Measurements from ENCODE around the gene SPATA6L. TPM values are rescaled to one million over a fixed set of nuclear protein-coding genes. Genes with fewer than 3 reads are reported as not detected.

SPATA6L gene
- total and polyA plus RNA-seq, 2 of the 13 experiments (the other 11 are each of a cell fraction or from before 2014, with no cell fraction given): 1.1 to 1.9 TPM

DNA sequence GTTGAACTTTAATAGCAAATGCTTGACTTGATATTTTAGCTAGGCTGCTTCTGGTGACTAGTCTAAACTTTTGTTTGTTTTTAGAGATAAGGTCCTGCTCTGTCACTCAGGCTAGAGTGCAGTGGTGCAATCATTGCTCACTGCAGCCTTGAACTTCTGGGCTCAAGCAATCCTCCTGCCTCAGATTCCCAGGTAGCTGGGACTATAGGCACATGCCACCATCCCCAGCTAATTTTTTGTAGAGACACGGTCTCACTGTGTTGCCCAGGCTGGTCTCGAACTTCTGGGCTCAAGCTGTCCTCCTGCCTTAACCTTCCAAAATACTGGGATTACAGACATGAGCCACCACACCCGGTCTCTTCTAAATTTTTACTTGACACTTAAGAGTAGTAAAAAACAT, 33.8 kb upstream of the SPATA6L start (continued):
- TF ChIP-seq, protein P1, sequence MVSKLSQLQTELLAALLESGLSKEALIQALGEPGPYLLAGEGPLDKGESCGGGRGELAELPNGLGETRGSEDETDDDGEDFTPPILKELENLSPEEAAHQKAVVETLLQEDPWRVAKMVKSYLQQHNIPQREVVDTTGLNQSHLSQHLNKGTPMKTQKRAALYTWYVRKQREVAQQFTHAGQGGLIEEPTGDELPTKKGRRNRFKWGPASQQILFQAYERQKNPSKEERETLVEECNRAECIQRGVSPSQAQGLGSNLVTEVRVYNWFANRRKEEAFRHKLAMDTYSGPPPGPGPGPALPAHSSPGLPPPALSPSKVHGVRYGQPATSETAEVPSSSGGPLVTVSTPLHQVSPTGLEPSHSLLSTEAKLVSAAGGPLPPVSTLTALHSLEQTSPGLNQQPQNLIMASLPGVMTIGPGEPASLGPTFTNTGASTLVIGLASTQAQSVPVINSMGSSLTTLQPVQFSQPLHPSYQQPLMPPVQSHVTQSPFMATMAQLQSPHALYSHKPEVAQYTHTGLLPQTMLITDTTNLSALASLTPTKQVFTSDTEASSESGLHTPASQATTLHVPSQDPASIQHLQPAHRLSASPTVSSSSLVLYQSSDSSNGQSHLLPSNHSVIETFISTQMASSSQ (IDR thresholded peaks at IDR 0.05; ENCODE audit: low read depth): 0 out of 2 replicates have a peak, but pooled peaks have one; percentile 43
- TF ChIP-seq, protein P1 (CRISPR knock-in tag; IDR thresholded peaks at IDR 0.05; ENCODE audit: borderline replicate concordance): peak; percentile 48; the same call in 1 of the 2 replicates
- TF ChIP-seq, protein P2, sequence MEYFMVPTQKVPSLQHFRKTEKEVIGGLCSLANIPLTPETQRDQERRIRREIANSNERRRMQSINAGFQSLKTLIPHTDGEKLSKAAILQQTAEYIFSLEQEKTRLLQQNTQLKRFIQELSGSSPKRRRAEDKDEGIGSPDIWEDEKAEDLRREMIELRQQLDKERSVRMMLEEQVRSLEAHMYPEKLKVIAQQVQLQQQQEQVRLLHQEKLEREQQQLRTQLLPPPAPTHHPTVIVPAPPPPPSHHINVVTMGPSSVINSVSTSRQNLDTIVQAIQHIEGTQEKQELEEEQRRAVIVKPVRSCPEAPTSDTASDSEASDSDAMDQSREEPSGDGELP (IDR thresholded peaks at IDR 0.05; ENCODE audit: borderline replicate concordance, low read depth): no peak
- TF ChIP-seq, protein P3, sequence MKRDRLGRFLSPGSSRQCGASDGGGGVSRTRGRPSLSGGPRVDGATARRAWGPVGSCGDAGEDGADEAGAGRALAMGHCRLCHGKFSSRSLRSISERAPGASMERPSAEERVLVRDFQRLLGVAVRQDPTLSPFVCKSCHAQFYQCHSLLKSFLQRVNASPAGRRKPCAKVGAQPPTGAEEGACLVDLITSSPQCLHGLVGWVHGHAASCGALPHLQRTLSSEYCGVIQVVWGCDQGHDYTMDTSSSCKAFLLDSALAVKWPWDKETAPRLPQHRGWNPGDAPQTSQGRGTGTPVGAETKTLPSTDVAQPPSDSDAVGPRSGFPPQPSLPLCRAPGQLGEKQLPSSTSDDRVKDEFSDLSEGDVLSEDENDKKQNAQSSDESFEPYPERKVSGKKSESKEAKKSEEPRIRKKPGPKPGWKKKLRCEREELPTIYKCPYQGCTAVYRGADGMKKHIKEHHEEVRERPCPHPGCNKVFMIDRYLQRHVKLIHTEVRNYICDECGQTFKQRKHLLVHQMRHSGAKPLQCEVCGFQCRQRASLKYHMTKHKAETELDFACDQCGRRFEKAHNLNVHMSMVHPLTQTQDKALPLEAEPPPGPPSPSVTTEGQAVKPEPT (CRISPR knock-in tag; IDR thresholded peaks at IDR 0.05; ENCODE audit: low read depth): no peak
- TF ChIP-seq ZNF44 (CRISPR knock-in tag; IDR thresholded peaks at IDR 0.05) (no peak), MAFF (IDR thresholded peaks at IDR 0.05; ENCODE audit: low read depth, low read length) (0 out of 2 replicates have a peak, but pooled peaks have one; percentile 3), MEIS2 (CRISPR knock-in tag; IDR thresholded peaks at IDR 0.05) (peak; percentile 84), ZNF317 (CRISPR knock-in tag; IDR thresholded peaks at IDR 0.05) (no peak), ZSCAN29 (CRISPR knock-in tag; conservative IDR thresholded peaks at IDR 0.05) (no peak), POGZ (CRISPR knock-in tag; IDR thresholded peaks at IDR 0.05) (peak; percentile 82), ZSCAN21 (CRISPR knock-in tag; IDR thresholded peaks at IDR 0.05; ENCODE audit: borderline replicate concordance) (no peak), TBX2 (CRISPR knock-in tag; IDR thresholded peaks at IDR 0.05; ENCODE audit: borderline replicate concordance) (peak; percentile 51; the same call in 1 of the 2 replicates), CCDC6 (CRISPR knock-in tag; IDR thresholded peaks at IDR 0.05) (0 out of 2 replicates have a peak, but pooled peaks have one; percentile 44), ZBTB8A (CRISPR knock-in tag; IDR thresholded peaks at IDR 0.05; ENCODE audit: borderline replicate concordance, low read depth) (no peak), ZNF160 (CRISPR knock-in tag; IDR thresholded peaks at IDR 0.05) (no peak)
- TF ChIP-seq, protein P4, sequence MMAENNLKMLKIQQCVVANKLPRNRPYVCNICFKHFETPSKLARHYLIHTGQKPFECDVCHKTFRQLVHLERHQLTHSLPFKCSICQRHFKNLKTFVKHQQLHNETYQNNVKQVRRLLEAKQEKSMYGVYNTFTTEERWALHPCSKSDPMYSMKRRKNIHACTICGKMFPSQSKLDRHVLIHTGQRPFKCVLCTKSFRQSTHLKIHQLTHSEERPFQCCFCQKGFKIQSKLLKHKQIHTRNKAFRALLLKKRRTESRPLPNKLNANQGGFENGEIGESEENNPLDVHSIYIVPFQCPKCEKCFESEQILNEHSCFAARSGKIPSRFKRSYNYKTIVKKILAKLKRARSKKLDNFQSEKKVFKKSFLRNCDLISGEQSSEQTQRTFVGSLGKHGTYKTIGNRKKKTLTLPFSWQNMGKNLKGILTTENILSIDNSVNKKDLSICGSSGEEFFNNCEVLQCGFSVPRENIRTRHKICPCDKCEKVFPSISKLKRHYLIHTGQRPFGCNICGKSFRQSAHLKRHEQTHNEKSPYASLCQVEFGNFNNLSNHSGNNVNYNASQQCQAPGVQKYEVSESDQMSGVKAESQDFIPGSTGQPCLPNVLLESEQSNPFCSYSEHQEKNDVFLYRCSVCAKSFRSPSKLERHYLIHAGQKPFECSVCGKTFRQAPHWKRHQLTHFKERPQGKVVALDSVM (CRISPR knock-in tag; IDR thresholded peaks at IDR 0.05): no peak
- TF ChIP-seq, protein P5, sequence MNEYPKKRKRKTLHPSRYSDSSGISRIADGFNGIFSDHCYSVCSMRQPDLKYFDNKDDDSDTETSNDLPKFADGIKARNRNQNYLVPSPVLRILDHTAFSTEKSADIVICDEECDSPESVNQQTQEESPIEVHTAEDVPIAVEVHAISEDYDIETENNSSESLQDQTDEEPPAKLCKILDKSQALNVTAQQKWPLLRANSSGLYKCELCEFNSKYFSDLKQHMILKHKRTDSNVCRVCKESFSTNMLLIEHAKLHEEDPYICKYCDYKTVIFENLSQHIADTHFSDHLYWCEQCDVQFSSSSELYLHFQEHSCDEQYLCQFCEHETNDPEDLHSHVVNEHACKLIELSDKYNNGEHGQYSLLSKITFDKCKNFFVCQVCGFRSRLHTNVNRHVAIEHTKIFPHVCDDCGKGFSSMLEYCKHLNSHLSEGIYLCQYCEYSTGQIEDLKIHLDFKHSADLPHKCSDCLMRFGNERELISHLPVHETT (CRISPR knock-in tag; conservative IDR thresholded peaks at IDR 0.05): no peak
- TF ChIP-seq, protein P6, sequence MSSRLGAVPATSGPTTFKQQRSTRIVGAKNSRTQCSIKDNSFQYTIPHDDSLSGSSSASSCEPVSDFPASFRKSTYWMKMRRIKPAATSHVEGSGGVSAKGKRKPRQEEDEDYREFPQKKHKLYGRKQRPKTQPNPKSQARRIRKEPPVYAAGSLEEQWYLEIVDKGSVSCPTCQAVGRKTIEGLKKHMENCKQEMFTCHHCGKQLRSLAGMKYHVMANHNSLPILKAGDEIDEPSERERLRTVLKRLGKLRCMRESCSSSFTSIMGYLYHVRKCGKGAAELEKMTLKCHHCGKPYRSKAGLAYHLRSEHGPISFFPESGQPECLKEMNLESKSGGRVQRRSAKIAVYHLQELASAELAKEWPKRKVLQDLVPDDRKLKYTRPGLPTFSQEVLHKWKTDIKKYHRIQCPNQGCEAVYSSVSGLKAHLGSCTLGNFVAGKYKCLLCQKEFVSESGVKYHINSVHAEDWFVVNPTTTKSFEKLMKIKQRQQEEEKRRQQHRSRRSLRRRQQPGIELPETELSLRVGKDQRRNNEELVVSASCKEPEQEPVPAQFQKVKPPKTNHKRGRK (CRISPR knock-in tag; IDR thresholded peaks at IDR 0.05): no peak

Measured in HepG2 (cell line).